ENCODE results near the gene TSPO.
"Not testable (repeated sequence)": the region's sequence is repeated elsewhere in the genome, so short reads cannot be mapped to it uniquely, and the experiment has no call there.

The TSPO gene

DNA sequence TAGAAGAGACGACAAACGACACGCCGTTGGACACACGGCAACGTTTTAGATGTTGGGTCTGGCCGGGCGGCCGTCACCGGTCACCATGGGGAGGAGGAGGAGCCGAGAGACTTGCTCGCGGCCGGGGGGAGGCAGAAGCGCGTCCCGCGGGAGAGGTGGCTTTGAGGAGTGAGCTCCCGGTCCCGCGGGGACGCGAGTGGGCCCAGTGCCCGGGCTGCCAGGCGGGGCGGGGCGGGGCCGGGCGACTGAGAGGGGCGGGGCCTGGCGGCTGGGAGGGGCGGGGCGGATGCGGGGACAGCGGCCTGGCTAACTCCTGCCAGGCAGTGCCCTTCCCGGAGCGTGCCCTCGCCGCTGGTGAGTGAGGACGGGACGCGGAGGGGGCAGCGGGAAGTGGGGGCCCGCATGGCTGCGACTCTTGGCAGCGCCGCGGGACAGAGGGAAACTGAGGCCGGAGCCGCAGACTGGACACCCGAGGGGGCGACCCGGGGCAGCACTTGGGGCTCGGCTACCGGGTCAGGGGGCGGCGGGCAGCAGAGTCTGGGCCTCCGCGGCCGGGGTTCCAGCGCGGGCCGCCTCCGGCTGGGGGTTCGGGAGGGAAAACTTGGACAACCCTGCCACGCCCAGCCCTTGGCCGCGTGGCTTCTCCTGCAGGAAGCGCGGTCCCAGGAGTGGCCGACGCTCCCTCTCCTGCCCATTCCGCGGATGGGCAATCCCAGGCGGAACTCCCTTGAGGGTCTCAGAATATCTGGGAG is at the start of gene TSPO:
Gene TSPO, plus strand, starts transcription at position 309 of the 752 bp plus-strand sequence. CDS start 7,680 bp downstream, outside the sequence.
- DNase-seq (ENCODE audit: low read depth in 2 of 2) = no peak

DNA sequence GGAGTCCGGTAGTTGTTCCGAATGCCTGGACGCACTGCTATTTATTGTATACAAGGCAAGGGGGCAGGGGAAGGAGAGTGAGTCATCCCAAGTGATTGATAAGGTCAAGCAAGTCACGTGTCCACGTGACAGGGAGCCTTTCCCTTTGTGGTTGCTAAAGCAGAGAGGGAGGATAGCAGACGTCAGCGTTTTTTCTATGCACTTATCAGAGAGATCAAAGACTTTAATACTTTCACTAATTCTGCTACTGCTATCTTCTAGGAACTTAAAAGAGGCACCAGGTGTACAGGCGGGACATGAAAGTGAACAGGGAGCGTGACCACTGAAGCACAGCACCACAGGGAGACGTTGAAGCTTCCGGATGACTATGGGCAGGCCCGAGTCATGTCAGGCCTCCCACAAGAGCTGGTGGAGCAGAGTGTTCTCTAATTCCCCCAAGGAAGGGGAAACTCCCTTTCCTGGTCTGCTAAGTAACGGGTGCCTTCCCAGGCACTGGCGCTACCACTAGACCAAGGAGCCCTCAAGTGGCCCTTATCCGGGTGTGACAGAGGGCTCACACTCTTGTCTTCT is 47.2 kb upstream of the TSPO start:
- DNase-seq (ENCODE audit: low read depth in 2 of 2) = not testable (repeated sequence)

DNA sequence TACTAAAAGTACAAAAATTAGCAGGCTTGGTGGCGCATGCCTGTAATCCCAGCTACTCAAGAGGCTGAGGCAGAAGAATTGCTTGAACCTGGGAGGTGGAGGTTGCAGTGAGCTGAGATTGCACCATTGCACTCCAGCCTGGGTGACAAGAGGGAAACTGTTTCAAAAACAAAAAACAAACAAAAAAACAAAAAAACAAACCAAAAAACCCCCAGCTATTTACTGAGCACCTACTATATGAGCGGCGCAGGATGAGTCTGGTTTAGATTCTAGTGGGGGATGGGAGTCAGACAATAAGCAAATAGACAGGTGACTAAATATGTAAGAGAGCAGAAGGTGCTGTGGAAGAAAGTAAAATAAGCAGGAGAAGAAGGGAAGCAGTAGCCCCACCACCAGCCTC is 46.4 kb upstream of the TSPO start:
- not testable (repeated sequence) for DNase-seq (ENCODE audit: low read depth in 2 of 2)

DNA sequence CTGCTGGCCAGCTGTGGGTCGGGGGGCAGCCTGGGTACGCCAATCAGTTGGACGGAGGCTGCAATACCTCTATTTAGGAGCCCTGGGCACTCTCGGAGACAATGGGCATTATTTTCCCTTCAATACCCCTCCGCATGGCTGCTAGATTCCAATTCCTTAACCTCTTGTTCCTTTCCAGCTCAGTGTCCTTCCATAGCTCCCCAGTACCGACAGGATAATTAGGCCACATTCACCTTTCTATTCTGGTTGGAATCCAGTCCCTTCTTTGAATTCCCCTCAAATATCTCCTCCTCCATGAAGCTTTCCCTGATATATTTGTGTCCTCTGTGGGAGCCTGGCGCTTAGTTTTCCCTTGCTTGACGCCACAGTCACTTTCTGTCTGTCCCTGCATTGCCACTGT is 45.1 kb upstream of the TSPO start:
- no peak for DNase-seq (ENCODE audit: low read depth in 2 of 2)

DNA sequence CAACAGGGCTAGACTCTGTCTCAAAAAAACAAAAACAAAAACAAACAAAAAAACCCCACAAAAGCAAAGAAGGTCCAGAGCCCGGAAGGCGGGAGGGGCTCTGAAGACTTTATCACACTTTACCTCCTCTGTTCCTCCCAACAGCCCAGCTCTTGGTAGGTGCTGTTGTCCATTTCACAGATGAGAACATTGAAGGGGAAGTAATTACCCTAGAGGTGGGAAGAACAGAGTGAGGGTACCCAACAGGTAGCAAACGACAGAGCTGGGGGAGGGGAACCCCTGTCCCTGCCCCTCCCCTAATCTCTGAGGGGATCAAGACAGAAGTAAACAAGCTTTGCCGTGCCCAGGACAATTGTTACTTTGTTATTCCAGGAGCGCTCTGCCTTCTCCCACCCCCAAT is 41.8 kb upstream of the TSPO start:
- DNase-seq (ENCODE audit: low read depth in 2 of 2) = no peak

DNA sequence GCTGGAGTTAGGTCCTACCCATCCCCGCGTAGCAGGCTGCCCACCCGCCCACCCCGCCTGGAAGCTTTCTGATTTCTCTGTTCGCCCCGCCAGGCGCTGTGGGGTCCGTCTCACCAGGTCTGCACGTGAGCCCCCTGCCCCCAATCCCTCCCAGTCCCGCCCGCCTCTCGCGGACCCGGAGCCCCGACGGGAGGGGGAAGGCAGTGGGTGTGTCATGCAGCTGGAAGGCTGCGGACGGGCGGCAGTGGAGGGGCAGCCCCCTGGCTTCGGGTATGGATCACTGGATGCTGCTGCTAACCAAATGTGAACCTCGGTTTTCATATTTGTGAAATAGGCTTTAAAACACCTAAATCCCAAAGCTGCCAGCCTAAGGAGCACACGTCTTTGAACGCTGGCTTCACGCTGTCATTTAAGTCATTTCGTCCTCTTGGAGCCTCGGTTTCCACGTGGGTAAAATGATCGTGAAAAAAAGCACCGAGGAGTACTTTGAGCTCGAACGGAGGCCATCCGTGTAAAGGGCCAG is 41.4 kb upstream of the TSPO start:
- DNase-seq (ENCODE audit: low read depth in 2 of 2) = no peak

DNA sequence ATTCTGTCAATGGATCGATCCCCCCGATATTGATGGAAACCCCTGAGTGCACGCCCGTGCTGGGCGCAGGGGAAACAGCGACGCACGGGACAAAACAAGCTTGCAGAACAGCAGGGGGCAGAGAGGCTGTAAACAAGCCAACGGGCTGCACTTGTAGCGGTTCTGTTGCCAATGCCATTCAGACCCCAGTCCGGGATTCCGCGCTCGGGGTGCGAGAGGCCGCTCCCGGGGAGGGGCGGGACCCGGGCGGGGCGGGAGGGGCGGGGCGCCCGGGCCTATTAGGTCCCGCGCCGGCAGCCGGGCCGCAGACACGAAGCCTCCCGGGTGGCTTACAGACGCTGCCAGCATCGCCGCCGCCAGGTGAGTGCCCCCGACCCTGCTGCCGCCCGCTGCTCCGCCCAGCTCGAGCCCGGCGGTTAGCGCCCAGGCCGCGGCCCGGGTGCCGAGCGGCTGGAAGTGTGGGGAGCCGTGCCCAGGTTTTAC is 40.9 kb upstream of the TSPO start, which contains the start of gene BIK:
Gene BIK, plus strand, starts transcription at position 307 of the 483 bp plus-strand sequence. CDS start 13,273 bp downstream, outside the sequence.
- no peak for DNase-seq (ENCODE audit: low read depth in 2 of 2)

DNA sequence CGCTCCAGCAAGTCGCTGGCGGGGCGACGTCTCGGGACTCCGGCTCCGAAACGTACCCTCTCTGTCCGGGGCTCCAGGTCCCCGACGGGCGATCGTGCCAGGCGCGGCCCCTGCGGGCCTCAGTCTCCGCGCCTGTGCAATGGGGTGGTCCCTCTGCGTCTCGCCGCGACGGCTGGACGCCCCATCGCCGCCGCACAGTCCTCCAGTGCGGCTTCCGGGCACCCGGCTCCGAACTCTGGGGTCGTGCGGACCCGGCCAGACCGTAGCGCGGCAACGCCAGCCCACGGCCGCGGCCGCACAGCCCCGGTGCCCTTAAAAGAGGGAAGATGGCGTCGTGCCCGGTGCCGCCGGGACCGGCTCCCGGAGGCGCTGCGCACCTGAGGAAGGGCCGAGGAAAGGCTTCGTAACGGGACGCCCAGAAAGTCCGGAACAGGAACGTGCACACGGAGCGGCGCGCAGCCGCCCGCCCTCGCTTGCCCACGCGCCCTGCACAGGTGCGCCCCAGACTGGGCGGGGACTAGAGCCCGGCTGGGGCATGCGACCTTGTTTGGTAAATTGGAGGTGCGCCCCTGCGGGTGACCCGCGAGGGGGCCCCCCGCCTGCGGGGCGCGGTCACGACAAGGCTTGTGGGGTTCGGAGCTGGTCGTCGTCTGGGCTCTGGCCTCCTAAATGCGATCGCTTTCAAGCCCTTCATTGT is 40.3 kb upstream of the TSPO start:
- DNase-seq (ENCODE audit: low read depth in 2 of 2) = no peak

DNA sequence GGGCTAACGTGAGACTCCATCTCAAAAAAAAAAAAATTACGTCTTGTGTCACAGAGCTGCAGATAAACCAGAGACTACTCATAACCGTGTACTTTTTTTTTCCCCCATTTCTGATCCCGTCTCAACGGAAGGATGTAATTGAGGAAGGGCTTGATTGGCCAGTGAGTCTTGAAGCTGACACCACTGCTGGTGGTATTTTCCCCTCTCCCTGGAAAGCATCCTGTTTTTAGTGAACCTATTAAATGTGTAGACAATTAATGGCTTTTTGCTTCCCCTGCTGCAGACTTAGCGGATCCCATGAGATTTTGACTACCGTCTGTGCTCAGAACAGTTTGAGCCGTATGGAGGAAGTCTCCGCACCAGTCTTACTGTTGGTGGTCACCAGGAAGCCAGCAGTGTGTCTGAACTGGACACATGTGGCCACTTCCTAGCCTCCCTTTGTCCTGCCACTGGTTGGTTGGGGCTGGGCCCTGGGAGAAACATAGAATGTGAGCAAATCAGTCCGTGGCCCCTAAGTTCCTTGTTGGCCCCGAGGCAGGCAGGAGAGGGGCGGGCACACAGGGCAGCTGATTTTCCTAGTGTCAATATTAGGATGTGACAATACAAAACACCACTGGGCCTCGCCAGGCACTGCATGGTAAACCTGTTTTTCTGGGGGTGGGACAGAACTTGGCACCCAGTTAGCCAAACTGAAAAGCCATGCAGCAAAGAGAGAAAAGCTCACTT is 37.7 kb upstream of the TSPO start:
- DNase-seq (ENCODE audit: low read depth in 2 of 2) = no peak

DNA sequence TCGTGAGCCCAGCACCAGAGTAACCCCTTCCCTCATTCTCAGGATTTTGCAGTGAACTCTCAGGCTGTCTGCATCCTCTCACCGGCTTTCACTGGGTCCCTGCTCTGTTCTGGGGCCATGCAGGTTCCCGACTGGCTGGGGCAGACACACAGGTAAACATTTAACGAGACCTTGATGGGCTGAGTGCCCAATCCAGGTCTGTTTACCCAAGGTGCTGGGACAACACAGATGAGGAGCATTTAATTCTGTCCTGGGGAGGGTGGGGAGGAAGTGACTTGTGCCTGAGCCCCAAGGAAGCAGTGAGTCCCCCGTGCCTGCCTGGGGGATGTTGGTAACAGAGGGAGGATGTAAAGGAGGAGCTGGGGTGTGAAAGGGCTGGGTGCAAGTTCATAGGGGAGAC is 36.4 kb upstream of the TSPO start:
- DNase-seq (ENCODE audit: low read depth in 2 of 2) = no peak

DNA sequence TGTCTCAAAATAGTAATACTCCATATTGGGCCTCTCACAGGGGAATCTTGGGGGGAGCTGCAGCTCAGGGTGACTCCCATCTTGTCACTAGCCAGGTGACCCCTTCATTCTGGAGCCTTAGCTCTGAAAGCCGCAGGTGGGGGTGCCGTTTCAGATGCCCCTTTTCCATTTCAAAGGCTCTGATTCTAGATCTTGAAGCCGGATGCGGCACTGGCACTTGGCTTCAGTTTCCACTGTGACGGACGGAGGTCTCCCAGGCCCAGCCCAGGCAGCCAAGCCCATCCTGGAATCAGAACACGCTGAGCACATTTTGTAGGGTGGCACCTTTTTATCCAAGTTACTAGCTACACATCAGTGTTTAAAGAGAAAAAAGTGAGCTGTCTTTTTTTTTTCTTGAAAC is 34.4 kb upstream of the TSPO start:
- no peak for DNase-seq (ENCODE audit: low read depth in 2 of 2)

DNA sequence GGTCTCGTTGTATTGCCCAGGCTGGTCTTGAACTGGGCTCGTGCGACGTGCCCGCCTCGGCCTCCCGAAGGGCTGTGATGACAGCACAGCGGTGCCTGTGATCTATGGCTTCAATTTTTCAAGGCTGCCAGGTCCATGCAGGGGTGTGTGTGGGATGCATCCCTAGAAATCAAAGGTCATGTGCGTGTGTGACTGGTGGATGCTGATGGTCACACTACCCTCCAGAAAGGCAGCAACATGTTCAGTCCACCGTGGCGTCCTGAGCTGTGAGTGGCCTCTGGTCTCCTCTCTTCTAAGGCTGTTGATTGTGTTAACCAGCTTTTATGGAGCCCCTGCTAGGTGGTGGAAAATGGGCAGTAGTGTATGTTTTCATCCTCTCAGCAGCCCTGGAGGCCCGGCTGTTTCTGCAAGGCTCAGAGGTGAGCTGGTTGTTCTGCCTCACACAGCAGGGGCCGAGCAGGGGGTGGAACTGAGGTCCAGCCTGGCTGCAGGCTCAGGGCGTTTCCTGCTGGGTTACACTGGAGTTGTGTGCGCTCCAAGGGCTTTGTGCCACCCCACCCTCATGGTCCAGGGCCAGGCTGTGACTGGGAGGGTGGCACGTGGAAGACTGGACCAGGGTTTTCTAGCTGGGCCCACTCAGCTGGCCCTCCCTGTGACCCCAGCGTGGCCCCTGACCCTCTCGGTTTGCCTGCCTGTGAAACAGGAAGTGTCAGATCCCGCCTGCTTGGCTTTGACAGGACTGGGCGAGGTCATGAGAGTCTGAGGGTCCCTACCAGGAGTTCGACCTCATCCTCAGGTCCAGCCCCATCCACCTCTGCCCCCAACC is 33.1 kb upstream of the TSPO start:
- no peak for DNase-seq (ENCODE audit: low read depth in 2 of 2)

DNA sequence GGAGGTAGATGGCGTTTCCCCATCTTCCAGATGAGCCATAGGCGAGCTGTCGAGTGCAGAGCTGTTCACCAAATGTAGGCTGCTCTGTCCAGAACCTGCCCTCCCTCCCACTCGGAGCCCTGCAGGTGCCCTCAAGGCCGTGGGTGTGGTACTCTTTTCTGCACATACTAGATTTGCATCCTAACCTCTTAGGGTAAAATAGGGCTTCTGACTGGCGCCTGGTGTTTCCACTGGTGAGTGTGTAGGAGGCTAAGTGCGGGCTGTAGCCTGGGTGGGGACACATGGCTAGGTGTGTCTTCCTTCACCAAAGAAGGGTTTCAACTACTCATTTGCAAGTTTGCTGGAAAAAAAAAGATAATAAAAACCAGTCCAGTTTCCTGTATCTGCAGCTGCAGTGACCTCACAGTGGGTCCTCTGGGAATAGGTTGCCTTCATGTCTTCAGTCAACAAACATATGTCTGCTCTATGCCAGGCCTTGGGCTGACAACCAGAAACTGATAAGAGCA is 32.4 kb upstream of the TSPO start:
- DNase-seq (ENCODE audit: low read depth in 2 of 2) = no peak

DNA sequence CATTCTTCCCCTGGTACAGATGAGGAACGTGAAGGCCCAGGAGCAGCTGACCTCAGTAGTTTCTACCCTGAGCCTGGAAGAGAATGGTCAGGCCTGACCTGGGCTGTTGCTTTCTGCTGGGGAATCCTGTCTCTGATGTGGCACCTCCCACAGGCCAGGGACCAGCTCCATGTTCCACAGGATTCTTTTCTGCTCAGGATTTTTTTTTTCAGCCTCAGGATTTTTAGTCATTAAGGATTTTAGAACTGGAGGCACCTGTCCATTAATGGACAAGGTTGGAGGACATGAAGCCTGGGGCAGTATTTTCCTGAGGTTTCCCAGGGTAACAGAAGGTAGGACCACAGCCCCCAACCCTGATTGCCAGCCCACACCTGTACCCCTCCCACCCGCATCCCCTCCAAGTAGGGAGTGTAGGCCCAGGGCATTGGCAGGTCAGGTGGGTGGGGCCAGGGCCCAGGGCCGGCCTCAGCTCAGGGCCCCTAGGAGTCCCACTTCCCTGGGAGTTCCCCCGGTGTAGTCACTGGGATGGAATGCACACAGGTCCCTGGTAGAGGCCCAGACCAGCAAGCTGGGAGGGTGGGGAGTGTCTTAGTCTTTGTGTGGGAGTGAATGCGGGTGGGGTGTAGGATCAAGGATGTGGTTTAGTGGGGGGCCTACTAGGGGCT is 24.7 kb upstream of the TSPO start:
- peak; percentile 29 to 31 for DNase-seq (ENCODE audit: low read depth in 2 of 2)

DNA sequence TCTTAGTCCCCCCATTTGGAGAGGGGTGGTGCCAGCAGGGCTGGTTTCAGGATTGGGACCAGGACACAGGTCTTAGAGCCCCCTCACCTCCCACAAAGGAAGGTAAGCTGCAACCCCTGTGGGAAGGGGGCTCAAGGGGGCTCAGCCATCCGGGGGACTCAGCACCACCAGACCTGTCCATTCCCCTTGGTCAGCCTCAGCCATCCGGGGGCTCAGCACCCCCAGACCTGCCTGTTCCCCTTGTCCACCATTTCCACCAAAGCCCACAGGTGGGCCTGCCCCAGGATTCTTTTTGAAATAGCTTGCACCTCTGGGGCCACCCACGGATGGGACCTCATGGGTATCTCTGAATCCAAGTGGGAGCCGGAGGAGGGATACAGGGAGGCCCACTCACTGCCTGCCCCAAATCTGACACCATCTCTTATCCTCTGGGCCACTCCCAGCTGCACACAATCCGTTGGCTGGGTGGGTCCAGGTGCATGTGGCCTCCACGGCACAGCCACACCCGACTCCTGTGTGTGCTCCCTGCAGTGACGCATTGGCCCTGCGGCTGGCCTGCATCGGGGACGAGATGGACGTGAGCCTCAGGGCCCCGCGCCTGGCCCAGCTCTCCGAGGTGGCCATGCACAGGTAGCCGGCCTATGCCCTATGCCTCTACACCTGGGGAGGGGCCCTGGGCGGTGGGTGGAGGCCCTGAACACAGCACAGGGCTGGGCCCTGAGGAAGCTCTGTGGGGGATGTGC is 24.0 kb upstream of the TSPO start:
- no peak for DNase-seq (ENCODE audit: low read depth in 2 of 2)

DNA sequence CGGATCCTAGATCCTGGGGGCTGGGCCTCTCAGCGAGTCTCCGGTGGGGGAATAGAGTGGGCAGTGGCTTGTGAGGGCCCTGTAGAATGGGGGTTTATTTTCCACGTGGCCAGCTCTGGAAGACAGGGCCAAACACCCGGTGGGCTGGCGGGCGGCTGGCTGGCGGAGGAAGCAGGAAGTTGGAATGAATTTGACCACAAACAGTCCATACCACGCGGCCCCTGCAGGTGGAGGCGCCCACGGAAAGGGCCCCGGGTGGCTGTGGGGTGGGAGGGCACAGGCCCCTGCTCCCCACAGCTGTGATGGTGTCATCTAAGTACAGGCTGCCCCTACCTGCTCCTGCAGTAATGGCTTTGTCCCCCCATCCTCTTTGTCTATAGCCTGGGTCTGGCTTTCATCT is 23.2 kb upstream of the TSPO start:
- DNase-seq (ENCODE audit: low read depth in 2 of 2) = no peak

DNA sequence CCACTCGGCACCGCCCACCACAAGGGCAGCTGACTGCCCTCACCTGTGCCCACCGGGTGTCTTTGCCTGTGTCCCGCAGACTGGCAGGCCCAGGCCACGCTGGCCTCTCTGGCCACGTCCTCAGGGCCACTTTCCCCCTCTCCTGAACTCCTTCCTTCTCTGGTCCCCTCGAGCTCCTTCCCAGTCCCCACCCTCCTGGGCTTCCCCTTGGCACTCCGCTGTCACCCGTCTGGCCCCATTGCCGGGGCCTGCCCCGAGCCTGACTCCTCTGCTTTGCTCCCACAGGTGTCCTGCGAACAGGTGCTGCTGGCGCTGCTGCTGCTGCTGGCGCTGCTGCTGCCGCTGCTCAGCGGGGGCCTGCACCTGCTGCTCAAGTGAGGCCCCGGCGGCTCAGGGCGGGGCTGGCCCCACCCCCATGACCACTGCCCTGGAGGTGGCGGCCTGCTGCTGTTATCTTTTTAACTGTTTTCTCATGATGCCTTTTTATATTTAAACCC is 22.4 kb upstream of the TSPO start:
- no peak for DNase-seq (ENCODE audit: low read depth in 2 of 2)

DNA sequence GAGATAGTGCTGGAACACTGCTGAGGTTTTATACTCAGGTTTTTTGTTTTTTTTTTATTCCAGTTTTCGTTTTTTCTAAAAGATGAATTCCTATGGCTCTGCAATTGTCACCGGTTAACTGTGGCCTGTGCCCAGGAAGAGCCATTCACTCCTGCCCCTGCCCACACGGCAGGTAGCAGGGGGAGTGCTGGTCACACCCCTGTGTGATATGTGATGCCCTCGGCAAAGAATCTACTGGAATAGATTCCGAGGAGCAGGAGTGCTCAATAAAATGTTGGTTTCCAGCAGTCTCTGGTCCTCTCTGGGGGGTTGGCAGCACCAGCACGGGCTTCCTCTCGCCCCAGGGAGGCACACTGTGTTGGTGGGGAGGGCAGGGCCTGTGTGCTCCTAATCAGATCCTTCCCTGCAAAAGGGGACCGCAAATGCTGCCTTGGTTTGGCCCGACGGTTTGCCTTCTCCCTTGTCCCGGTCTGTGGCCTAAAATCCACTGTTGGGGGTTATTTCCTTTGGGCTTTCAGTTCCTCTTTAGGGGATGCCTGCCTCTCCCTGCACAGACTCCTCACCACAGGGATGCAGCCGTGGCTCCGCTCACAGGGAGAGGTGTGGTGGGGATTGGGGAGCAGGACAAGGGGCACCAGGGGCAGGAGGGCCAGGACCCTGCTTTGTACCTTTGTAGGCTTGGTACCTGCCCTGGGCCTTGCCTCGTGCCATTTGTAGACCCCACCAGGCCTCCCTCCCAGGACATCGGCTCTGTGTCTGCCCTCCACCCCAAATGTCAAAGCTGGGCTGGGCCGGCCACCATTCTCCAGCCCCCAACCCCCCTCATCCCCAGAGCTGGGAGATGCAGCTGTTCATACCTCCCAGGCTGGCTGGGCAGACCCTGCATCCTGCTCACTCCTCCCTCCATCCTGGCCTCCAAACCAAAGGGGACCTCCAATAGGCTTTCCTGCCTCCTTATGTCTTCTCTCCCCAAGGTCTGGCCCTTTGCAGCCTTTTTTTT is 21.6 kb upstream of the TSPO start:
- no peak for DNase-seq (ENCODE audit: low read depth in 2 of 2)
